Activated CD4-positive, alpha-beta T cell treated with anti-CD3 and anti-CD28 coated beads for 36 hours (primary cell): ENCODE measurements around the gene PAN2. TPM values are rescaled to one million over a fixed set of nuclear protein-coding genes. Genes with fewer than 3 reads are reported as not detected.

Experiments
- ATAC-seq: fragments of 200-7000 bp; cut with Tn5 transposase; one replicate; pipeline ENCODE4 v1.10.0; 2021; ENCODE audit warnings: mild to moderate bottlenecking, moderate library complexity
- CTCF ChIA-PET: fragments of 350-600 bp; sonication (Branson Sonifier 250); formaldehyde crosslinking; loops from one replicate; lab custom pipeline; 2021; ENCODE audit warnings: antibody characterized with exemption; lab: Charles Lee
- POLR2A ChIA-PET: fragments of 350-600 bp; sonication (Branson Sonifier 250); formaldehyde crosslinking; loops from one replicate; lab custom pipeline; 2021; ENCODE audit warnings: antibody characterized with exemption, inconsistent platforms; lab: Charles Lee
- DNase-seq: peaks from one replicate; pipeline ENCODE4 v3.0.0-alpha.2; 2020
- H3K27ac Mint-ChIP-seq: one replicate; pipeline ENCODE4 v1.8.0; 2021; ENCODE audit warnings: mixed read lengths
- H3K27me3 Mint-ChIP-seq: one replicate; pipeline ENCODE4 v1.8.0; 2021; ENCODE audit warnings: mixed read lengths
- H3K36me3 Mint-ChIP-seq: one replicate; pipeline ENCODE4 v1.8.0; 2021; ENCODE audit warnings: low read depth, mixed read lengths
- H3K4me1 Mint-ChIP-seq: one replicate; pipeline ENCODE4 v1.8.0; 2021; ENCODE audit warnings: mixed read lengths
- H3K4me3 Mint-ChIP-seq: one replicate; pipeline ENCODE4 v1.8.0; 2021; ENCODE audit warnings: mild to moderate bottlenecking, moderate library complexity, mixed read lengths
- H3K9me3 Mint-ChIP-seq: one replicate; pipeline ENCODE4 v1.8.0; 2021; ENCODE audit warnings: low read depth, mixed read lengths
- intact Hi-C, 2 experiments: fragments of 100-400 bp; cut with DNase I in 1 of 2; cut with micrococcal nuclease in 1 of 2; formaldehyde crosslinking; loops; one replicate each; pipeline versions ENCODE4 v1.14.2 to v1.15.1; 2022 to 2024; cut with DNase I, micrococcal nuclease
- total RNA-seq, 2 experiments: library from RNA; stranded (reverse); gene quantifications; one replicate each; pipeline ENCODE4 v1.2.3, GENCODE V29; 2021

The PAN2 gene
- total RNA-seq, 2 experiments from 2014 or later: 54.6 to 62.5 TPM

DNA sequence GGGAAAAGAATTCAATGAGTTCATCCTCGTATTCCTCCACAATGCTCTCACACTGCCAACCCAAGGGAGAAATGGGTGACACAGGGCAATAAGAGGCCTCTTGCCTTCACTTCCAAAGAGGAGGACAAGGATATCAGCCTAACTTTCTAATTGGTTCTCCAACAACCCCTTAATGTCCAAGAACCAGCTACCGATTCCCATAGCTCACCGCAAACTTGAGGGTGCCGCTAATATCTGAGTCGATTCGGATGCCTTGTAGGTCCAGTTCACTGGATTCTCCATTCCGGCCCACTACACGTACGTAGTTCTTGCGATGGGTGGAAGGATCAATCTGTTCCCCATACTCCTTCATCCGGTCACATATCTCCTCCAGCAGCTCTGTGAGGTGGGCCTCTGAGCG, 22.8 kb downstream of the PAN2 start:
- no peak overlapping the region for H3K4me3 Mint-ChIP-seq
- H3K4me1 Mint-ChIP-seq: peaks cover 8% of the 10 kb centered on the region
- H3K9me3 Mint-ChIP-seq: no peaks in the 10 kb centered on the region
- no peaks in the 10 kb centered on the region for H3K27me3 Mint-ChIP-seq
- ChIA-PET POLR2A (interaction anchor here (0.7 kb wide), 1 partner anchor 11 kb away, joined by 3 read pairs; no protein-coding TSS in a partner anchor), CTCF (interaction anchor here (0.7 to 1.6 kb wide), 6 partner anchors 16 to 203 kb away, joined by 3 to 4 read pairs (median 3); partner anchors contain the start of genes IL23A and STAT2)
- ATAC-seq (no peak), DNase-seq (no peak)
- no peak overlapping the region for H3K27ac Mint-ChIP-seq
- H3K36me3 Mint-ChIP-seq: peaks cover 32% of the 10 kb centered on the region
- intact Hi-C loops: no loop called here

DNA sequence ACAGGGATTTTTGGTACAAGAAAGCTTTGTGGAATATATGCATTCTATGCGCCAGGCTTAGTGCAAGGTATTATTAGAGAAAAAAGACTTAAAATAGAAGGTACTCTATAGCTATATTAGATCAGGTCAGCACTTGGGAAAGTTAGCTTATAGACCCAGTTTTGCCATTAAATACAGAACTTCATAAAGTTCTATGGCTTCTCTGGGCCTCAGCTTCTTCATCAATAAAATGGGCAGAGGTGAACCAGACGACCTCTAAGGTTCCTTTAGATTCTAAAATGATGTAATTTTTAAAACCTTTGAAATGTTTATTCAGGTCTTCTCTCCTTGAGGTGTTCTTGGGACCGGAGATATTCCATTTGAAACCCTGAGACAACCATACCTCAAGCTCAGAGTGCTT, 25.1 kb downstream of the PAN2 start:
- H3K36me3 Mint-ChIP-seq: peaks cover 28% of the 10 kb centered on the region
- ChIA-PET POLR2A (interaction anchor here (0.7 kb wide), 1 partner anchor 488 kb away, joined by 3 read pairs; no protein-coding TSS in a partner anchor), CTCF (interaction anchor here (0.5 to 1.7 kb wide), 6 partner anchors 12 to 119 kb away, joined by 3 to 6 read pairs (median 4); partner anchors contain the start of genes PAN2 and SMARCC2)
- no peak overlapping the region for H3K4me3 Mint-ChIP-seq
- DNase-seq: no peak
- no peaks in the 10 kb centered on the region for H3K27me3 Mint-ChIP-seq
- no peaks in the 10 kb centered on the region for H3K9me3 Mint-ChIP-seq
- no peaks in the 10 kb centered on the region for H3K4me1 Mint-ChIP-seq
- no peak overlapping the region for H3K27ac Mint-ChIP-seq
- intact Hi-C loops: no loop called here
- no peak for ATAC-seq

DNA sequence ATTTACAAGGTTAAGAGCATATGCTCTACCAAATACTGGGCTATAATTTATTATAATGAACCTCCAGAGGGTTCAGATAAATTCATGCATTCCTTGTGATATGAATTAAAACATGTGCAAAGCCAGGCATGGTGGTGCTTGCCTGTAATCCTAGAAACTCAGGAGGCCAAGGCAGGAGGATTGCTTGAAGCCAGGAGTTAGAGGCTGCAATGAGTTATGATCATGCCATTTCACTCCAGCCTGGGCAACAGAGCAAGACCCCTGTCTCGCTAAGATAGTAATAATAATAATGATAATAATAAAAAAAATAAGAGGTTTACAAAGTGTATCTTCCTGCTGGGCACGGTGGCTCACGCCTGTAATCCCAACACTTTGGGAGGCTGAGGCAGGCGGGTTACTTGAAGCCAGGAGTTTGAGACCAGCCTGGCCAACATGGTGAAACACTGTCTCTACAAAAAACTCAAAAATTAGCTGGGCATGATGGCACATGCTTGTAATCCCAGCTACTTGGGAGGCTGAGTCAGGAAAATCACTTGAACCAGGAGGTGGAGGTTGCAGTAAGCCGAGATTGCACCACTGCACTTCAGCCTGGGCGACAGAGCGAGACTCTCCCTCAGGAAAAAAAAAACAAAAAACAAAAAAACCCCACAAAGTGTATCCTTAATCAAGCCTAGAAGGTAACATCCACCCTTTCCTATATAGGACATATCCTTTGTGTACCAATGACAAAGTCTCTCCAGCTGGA, 26.4 kb downstream of the PAN2 start:
- Mint-ChIP-seq H3K9me3 (no peaks in the 10 kb centered on the region), H3K4me1 (no peaks in the 10 kb centered on the region), H3K27me3 (no peaks in the 10 kb centered on the region), H3K36me3 (peaks cover 28% of the 10 kb centered on the region), H3K27ac (no peak overlapping the region), H3K4me3 (no peak overlapping the region)
- ChIA-PET POLR2A (no interaction called here), CTCF (interaction anchor here (1.0 to 1.7 kb wide), 5 partner anchors 9 to 157 kb away, joined by 3 to 5 read pairs (median 3); partner anchors contain the start of gene PAN2)
- intact Hi-C loops: no loop called here
- DNase-seq (no peak), ATAC-seq (no peak)

DNA sequence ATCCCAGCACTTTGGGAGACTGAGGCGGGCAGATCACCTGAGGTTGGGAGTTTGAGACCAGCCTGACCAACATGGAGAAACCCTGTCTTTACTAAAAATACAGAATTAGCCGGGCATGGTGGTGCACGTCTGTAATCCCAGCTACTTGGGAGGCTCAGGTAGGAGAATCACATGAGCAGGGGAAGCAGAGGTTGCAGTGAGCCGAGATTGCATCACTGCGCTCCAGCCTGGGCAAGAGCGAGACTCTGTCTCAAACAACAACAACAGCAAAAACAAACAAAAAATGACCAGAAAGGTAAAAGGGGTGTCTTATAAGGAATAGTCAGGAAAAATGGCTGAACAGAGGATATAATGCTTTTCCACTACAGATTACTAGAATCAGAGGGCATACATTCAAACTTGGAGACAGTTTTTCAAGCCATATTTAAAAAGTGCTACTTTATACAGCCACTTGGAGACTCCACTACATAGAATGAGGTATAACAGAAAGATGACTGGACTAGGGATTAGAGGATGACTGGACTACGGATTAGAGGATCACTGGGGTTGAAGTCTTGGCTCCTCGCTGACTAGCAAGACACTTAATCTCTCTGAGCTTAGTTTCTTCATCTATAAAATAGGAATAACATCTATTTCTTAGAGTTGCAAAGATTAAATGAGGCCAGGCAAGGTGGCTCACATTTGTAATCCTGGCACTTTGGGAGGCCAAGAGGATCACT, 28.8 kb downstream of the PAN2 start:
- Mint-ChIP-seq H3K4me1 (peaks cover 14% of the 10 kb centered on the region), H3K36me3 (peaks cover 19% of the 10 kb centered on the region), H3K27ac (no peak overlapping the region), H3K4me3 (no peak overlapping the region), H3K9me3 (no peaks in the 10 kb centered on the region), H3K27me3 (no peaks in the 10 kb centered on the region)
- CTCF ChIA-PET: interaction anchor here (0.7 to 0.9 kb wide), 2 partner anchors 47 to 159 kb away, joined by 3 read pairs; no protein-coding TSS in a partner anchor
- intact Hi-C loops: no loop called here
- no peak for DNase-seq
- POLR2A ChIA-PET: no interaction called here
- ATAC-seq: no peak

DNA sequence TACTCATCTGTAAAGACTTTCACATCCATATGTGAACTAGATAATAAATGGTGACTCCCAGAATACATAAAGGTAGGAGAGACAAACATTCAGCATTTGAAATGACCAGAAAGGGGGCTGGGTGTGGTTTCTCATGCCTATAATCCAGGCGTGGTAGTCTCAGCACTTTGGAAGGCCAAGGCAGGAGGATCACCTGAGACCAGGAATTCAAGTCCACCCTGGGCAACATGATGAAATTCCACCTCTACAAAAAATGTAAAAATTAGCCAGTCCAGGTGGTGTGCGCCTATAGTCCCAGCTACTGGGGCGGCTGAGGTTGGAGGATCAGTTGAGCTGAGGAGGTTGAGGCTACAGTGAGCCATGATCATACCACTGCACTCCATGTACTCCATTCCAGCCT, 29.5 kb downstream of the PAN2 start:
- CTCF ChIA-PET: interaction anchor here (0.7 to 0.9 kb wide), 2 partner anchors 48 to 160 kb away, joined by 3 read pairs; no protein-coding TSS in a partner anchor
- Mint-ChIP-seq H3K4me3 (no peak overlapping the region), H3K27ac (no peak overlapping the region), H3K27me3 (no peaks in the 10 kb centered on the region), H3K36me3 (peaks cover 17% of the 10 kb centered on the region), H3K4me1 (peaks cover 14% of the 10 kb centered on the region), H3K9me3 (no peaks in the 10 kb centered on the region)
- ATAC-seq (no peak), DNase-seq (no peak)
- POLR2A ChIA-PET: no interaction called here
- intact Hi-C loops: no loop called here

DNA sequence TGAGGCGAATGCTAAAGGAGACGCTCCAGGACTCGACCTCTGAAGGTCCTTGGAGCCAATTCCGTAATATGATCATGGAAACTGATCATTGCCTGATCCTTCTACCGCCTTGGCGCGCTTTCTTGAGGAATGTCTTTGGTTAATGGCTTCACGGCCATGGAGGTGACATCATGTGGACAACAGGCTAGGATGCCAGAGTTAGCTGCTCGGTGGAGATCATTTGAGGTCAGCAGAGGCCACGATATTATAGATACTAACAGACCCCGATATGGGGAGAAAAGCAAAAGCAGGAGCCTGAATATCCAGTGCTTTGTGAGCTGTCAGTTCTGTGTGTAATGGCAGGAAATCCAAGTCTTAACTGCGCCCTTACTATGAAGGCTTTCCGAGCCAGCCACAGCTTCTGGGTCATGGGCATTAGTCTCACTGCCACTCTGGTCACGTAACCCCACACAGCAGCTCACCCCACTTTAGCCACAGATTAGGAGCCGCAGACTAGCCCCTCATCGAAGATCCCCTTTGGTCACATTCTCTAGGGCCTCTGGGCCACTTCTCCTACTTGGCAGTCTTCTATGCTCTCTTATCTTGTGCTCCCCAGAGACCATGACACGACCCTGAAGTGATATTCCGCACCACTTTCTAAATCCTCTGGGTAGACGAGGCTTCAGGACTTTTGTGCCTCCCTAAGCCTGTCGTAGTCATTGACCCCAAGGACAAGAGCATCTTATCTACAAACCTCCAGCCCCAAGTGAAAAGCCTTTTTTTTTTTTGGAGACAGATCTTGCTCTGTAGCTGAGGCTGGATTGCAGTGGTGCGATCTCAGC, 32.9 kb downstream of the PAN2 start:
- peaks cover 29% of the 10 kb centered on the region for H3K36me3 Mint-ChIP-seq
- ATAC-seq (no peak), DNase-seq (no peak)
- intact Hi-C loops: loop anchor here (1.0 to 2.0 kb wide), 16 partner anchors 15 to 182 kb away; partner anchors contain the start of genes ANKRD52 (in 1 of the 2), ESYT1 (in 1 of the 2), IL23A (in 1 of the 2) and MYL6 (in 1 of the 2)
- H3K9me3 Mint-ChIP-seq: no peaks in the 10 kb centered on the region
- peak overlapping the region; percentile 96 for H3K4me3 Mint-ChIP-seq
- no peaks in the 10 kb centered on the region for H3K27me3 Mint-ChIP-seq
- CTCF ChIA-PET: interaction anchor here (0.6 to 1.2 kb wide), 4 partner anchors 32 to 166 kb away, joined by 3 to 4 read pairs (median 4); no protein-coding TSS in a partner anchor
- POLR2A ChIA-PET: interaction anchor here (0.9 to 1.0 kb wide), 2 partner anchors 9 to 40 kb away, joined by 3 to 4 read pairs; no protein-coding TSS in a partner anchor
- H3K27ac Mint-ChIP-seq: peak overlapping the region; percentile 90
- peaks cover 47% of the 10 kb centered on the region for H3K4me1 Mint-ChIP-seq

DNA sequence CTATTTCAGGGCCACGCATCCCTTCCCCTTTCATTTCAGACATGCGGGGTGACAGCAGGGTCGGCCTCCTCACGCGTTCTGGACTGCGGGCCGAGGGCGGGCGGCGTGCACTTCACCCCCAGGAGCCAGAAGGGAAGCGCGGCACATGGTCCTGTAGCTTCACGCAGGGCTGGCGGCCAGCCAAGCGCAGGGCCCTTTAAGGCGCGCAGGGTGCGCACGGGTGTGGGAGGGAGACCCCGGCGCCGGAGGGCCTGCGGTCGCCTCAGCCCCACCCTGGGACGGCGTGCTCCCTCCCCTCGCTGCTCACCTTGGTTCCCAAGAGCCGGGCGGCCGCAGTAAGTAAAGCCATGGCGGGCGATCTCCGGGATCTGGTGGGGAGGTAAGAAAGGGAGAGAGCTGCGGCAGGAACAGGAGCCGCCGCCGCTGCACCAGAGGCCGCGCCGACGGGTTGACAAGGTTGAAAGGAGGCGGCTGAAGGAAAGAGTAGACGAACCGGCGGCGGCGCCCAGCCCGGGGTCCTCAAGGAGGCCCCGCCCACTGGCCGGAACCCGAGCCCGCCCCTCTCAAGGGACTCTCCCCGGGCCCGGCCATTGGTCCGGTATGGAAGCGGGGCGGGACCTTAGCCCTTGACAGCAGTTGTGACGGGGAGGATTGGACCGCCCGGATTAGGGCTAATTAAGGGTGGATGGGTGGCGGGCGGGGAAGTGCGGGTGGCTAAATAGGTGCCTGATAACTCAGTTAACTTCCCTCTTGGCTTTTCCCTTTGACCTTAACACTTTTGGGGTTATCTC, 33.8 kb downstream of the PAN2 start, which contains the start of gene CS:
TSS of gene CS (minus strand) at position 478 of the 791 bp plus-strand sequence. CDS start at position 349, 129 bp downstream.
- intact Hi-C loops: loop anchor here (1.0 to 2.0 kb wide), 16 partner anchors 16 to 181 kb away; partner anchors contain the start of genes ANKRD52 (in 1 of the 2), ESYT1 (in 1 of the 2), IL23A (in 1 of the 2) and MYL6 (in 1 of the 2)
- Mint-ChIP-seq H3K4me3 (peak within 1 kb of the TSS; percentile 96), H3K27me3 (no peaks in the 10 kb centered on the region), H3K36me3 (peaks cover 28% of the 10 kb centered on the region), H3K9me3 (no peaks in the 10 kb centered on the region), H3K4me1 (peaks cover 49% of the 10 kb centered on the region), H3K27ac (peak within 1 kb of the TSS; percentile 91)
- POLR2A ChIA-PET: interaction anchor here (0.6 to 1.5 kb wide), 6 partner anchors 11 to 566 kb away, joined by 3 to 7 read pairs (median 3); partner anchors contain the start of gene IL23A
- CTCF ChIA-PET: interaction anchor here (0.5 to 1.2 kb wide), 5 partner anchors 8 to 157 kb away, joined by 3 to 4 read pairs (median 3); no protein-coding TSS in a partner anchor
- ATAC-seq (peak; percentile 98), DNase-seq (peak; percentile 99)

DNA sequence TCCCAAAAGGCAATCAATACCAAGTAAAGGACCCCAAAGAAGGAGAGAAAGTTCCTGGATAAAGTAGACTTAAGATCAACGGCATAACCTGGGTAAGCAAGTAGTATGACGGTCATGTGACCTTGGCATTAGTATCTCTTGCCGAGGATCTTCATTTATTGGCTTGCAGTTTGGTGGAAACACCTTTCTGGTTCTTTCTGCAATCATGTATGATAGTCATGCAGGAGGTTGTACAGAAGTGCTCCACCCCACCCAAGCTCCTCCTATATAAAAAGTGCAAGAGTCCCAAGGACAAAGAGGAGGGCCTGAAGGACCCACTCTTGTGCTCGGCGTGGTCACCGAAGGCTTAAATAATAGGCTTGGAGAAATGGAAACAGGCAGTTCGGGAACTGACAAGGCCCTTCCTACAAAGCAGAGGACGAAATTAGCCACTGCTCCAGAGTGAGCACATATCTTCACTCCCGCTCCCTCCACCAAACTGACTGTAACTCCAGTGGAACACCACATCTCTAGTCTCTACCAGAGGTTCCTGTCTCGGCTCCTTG, 34.4 kb downstream of the PAN2 start:
- Mint-ChIP-seq H3K27me3 (no peaks in the 10 kb centered on the region), H3K4me3 (peak overlapping the region; percentile 96), H3K4me1 (peaks cover 51% of the 10 kb centered on the region), H3K9me3 (no peaks in the 10 kb centered on the region), H3K27ac (peak overlapping the region; percentile 90), H3K36me3 (peaks cover 29% of the 10 kb centered on the region)
- intact Hi-C loops: no loop called here
- ChIA-PET POLR2A (interaction anchor here (0.6 to 1.5 kb wide), 8 partner anchors 11 to 565 kb away, joined by 3 to 7 read pairs (median 3); partner anchors contain the start of genes CNPY2, IL23A and STAT2), CTCF (interaction anchor here (0.5 to 1.2 kb wide), 6 partner anchors 8 to 561 kb away, joined by 3 to 4 read pairs (median 4); no protein-coding TSS in a partner anchor)
- peak; percentile 16 for ATAC-seq
- peak; percentile 38 for DNase-seq

DNA sequence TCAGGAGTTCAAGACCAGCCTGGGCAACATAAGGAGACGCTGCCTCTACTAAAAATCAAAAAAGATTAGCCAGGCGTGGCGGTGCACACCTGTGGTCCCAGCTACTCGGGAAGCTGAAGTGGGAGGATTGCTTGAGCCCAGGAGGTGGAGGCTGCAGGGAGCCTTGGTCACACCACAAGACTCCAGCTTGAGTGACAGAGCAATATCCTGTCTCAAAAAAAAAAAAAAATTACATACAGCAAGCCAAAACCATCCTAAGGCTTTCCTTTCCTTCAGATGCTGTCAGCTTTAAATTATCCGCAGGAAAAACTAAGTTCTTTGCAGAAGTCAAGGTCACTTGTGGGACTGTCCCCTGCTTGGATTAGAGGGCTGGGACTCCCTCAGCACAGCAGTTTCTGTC, 35.0 kb downstream of the PAN2 start:
- Mint-ChIP-seq H3K4me3 (peak overlapping the region; percentile 96), H3K36me3 (peaks cover 29% of the 10 kb centered on the region), H3K27me3 (no peaks in the 10 kb centered on the region), H3K27ac (peak overlapping the region; percentile 90), H3K9me3 (no peaks in the 10 kb centered on the region), H3K4me1 (peaks cover 51% of the 10 kb centered on the region)
- intact Hi-C loops: no loop called here
- POLR2A ChIA-PET: interaction anchor here (0.7 to 1.5 kb wide), 6 partner anchors 10 to 61 kb away, joined by 3 to 7 read pairs (median 3); partner anchors contain the start of genes CNPY2, IL23A and STAT2
- CTCF ChIA-PET: interaction anchor here (0.6 to 1.4 kb wide), 5 partner anchors 10 to 560 kb away, joined by 3 to 6 read pairs (median 4); partner anchors contain the start of genes ANKRD52 and STAT2
- DNase-seq: no peak
- ATAC-seq: no peak
